ENCODE results near the gene TM6SF1. TPM values are rescaled to one million over a fixed set of nuclear protein-coding genes. Genes with fewer than 3 reads are reported as not detected.

Gene TM6SF1
- 10 to 100 TPM; 18.2 to 22.1 TPM for total RNA-seq

- ATAC-seq: peak; percentile 74
- Mint-ChIP-seq H3K36me3 (ENCODE audit: low read depth) (peaks cover 26% of the 10 kb centered on the region), H3K9me3 (ENCODE audit: insufficient read depth) (no peaks in the 10 kb centered on the region), H3K27ac (peak within 1 kb of the TSS; percentile 94), H3K27me3 (ENCODE audit: low read depth) (peaks cover 13% of the 10 kb centered on the region), H3K4me3 (peak within 1 kb of the TSS; percentile 96), H3K4me1 (ENCODE audit: low read depth) (peaks cover 35% of the 10 kb centered on the region)
- DNase-seq: peak; percentile 55
- ChIA-PET POLR2A (interaction anchor here (0.5 to 1.8 kb wide), 5 partner anchors 40 to 96 kb away, joined by 3 to 8 read pairs (median 3); partner anchors contain the start of gene BTBD1), CTCF (interaction anchor here (1.5 kb wide), 1 partner anchor 10 kb away, joined by 3 read pairs; no protein-coding TSS in a partner anchor)
These were observed at the start of gene TM6SF1 for GRCh38 chr15:83106994-83107840. TM6SF1 (plus strand) TSS chr15:83107645; CDS start chr15:83107681, 36 bp downstream.

GRCh38 chr15:83057696-83058376, 49.6 kb upstream of the TM6SF1 start:
- H3K27me3 Mint-ChIP-seq (ENCODE audit: low read depth): no peaks in the 10 kb centered on the region
- ATAC-seq (no peak), DNase-seq (no peak)
- H3K27ac Mint-ChIP-seq: no peak overlapping the region
- ChIA-PET CTCF (interaction anchor here (0.7 to 1.7 kb wide), 2 partner anchors 10 to 45 kb away, joined by 3 to 4 read pairs; partner anchors contain the start of gene BTBD1), POLR2A (interaction anchor here (0.6 to 2.0 kb wide), 3 partner anchors 9 to 52 kb away, joined by 3 to 8 read pairs (median 3); partner anchors contain the start of gene BTBD1)
- peaks cover 15% of the 10 kb centered on the region for H3K4me1 Mint-ChIP-seq (ENCODE audit: low read depth)
- H3K36me3 Mint-ChIP-seq (ENCODE audit: low read depth): peaks cover 33% of the 10 kb centered on the region
- H3K9me3 Mint-ChIP-seq (ENCODE audit: insufficient read depth): no peaks in the 10 kb centered on the region
- H3K4me3 Mint-ChIP-seq: no peak overlapping the region

- Mint-ChIP-seq H3K27ac (no peak overlapping the region), H3K36me3 (ENCODE audit: low read depth) (peaks cover 25% of the 10 kb centered on the region), H3K9me3 (ENCODE audit: insufficient read depth) (no peaks in the 10 kb centered on the region), H3K4me3 (no peak overlapping the region), H3K4me1 (ENCODE audit: low read depth) (peaks cover 26% of the 10 kb centered on the region), H3K27me3 (ENCODE audit: low read depth) (no peaks in the 10 kb centered on the region)
- DNase-seq (no peak), ATAC-seq (no peak)
- POLR2A ChIA-PET: no interaction called here
- CTCF ChIA-PET: interaction anchor here (1.0 to 2.0 kb wide), 2 partner anchors 50 to 144 kb away, joined by 4 to 5 read pairs; partner anchors contain the start of gene C15orf40
These were observed 45.8 kb upstream of the TM6SF1 start for GRCh38 chr15:83061680-83062079.

GRCh38 chr15:83062768-83063180, 44.7 kb upstream of the TM6SF1 start:
- Mint-ChIP-seq H3K9me3 (ENCODE audit: insufficient read depth) (no peaks in the 10 kb centered on the region), H3K36me3 (ENCODE audit: low read depth) (peaks cover 19% of the 10 kb centered on the region), H3K4me1 (ENCODE audit: low read depth) (peaks cover 25% of the 10 kb centered on the region), H3K27ac (no peak overlapping the region), H3K4me3 (no peak overlapping the region), H3K27me3 (ENCODE audit: low read depth) (no peaks in the 10 kb centered on the region)
- ChIA-PET CTCF (interaction anchor here (0.6 to 2.0 kb wide), 4 partner anchors 52 to 399 kb away, joined by 3 to 5 read pairs (median 4); partner anchors contain the start of gene C15orf40), POLR2A (interaction anchor here (0.8 kb wide), 1 partner anchor 49 kb away, joined by 3 read pairs; no protein-coding TSS in a partner anchor)
- DNase-seq (no peak), ATAC-seq (no peak)

- no peak for DNase-seq
- Mint-ChIP-seq H3K4me1 (ENCODE audit: low read depth) (peaks cover 30% of the 10 kb centered on the region), H3K4me3 (no peak overlapping the region), H3K27me3 (ENCODE audit: low read depth) (no peaks in the 10 kb centered on the region), H3K36me3 (ENCODE audit: low read depth) (peaks cover 19% of the 10 kb centered on the region), H3K27ac (no peak overlapping the region), H3K9me3 (ENCODE audit: insufficient read depth) (no peaks in the 10 kb centered on the region)
- ATAC-seq: no peak
- ChIA-PET CTCF (interaction anchor here (1.0 to 2.0 kb wide), 3 partner anchors 10 to 145 kb away, joined by 3 to 5 read pairs (median 4); partner anchors contain the start of gene C15orf40), POLR2A (interaction anchor here (0.8 kb wide), 1 partner anchor 50 kb away, joined by 3 read pairs; no protein-coding TSS in a partner anchor)
These were observed 43.9 kb upstream of the TM6SF1 start for GRCh38 chr15:83063551-83063950.

- POLR2A ChIA-PET: interaction anchor here (0.7 kb wide), 1 partner anchor 42 kb away, joined by 3 read pairs; no protein-coding TSS in a partner anchor
- peaks cover 5% of the 10 kb centered on the region for H3K9me3 Mint-ChIP-seq (ENCODE audit: insufficient read depth)
- DNase-seq (no peak), ATAC-seq (no peak)
- CTCF ChIA-PET: interaction anchor here (4.5 kb wide), 1 partner anchor 54 kb away, joined by 22 read pairs; the partner anchor contains the start of gene C15orf40
- no peak overlapping the region for H3K4me3 Mint-ChIP-seq
- peaks cover 27% of the 10 kb centered on the region for H3K4me1 Mint-ChIP-seq (ENCODE audit: low read depth)
- H3K27ac Mint-ChIP-seq: peak overlapping the region; percentile 2
- no peaks in the 10 kb centered on the region for H3K27me3 Mint-ChIP-seq (ENCODE audit: low read depth)
- peaks cover 14% of the 10 kb centered on the region for H3K36me3 Mint-ChIP-seq (ENCODE audit: low read depth)
These were observed 42.6 kb upstream of the TM6SF1 start for GRCh38 chr15:83064859-83065258.

- H3K27me3 Mint-ChIP-seq (ENCODE audit: low read depth): no peaks in the 10 kb centered on the region
- peaks cover 5% of the 10 kb centered on the region for H3K9me3 Mint-ChIP-seq (ENCODE audit: insufficient read depth)
- no peak overlapping the region for H3K4me3 Mint-ChIP-seq
- ATAC-seq: no peak
- ChIA-PET CTCF (interaction anchor here (1.0 to 4.5 kb wide), 2 partner anchors 10 to 54 kb away, joined by 3 to 22 read pairs; partner anchors contain the start of gene C15orf40), POLR2A (interaction anchor here (0.7 kb wide), 1 partner anchor 41 kb away, joined by 3 read pairs; no protein-coding TSS in a partner anchor)
- no peak for DNase-seq
- peaks cover 27% of the 10 kb centered on the region for H3K4me1 Mint-ChIP-seq (ENCODE audit: low read depth)
- peaks cover 14% of the 10 kb centered on the region for H3K36me3 Mint-ChIP-seq (ENCODE audit: low read depth)
- peak overlapping the region; percentile 44 for H3K27ac Mint-ChIP-seq
These were observed 42.0 kb upstream of the TM6SF1 start for GRCh38 chr15:83065431-83065830.

- H3K27me3 Mint-ChIP-seq (ENCODE audit: low read depth): no peaks in the 10 kb centered on the region
- DNase-seq: no peak
- POLR2A ChIA-PET: interaction anchor here (0.7 to 2.1 kb wide), 12 partner anchors 9 to 257 kb away, joined by 3 to 17 read pairs (median 4); partner anchors contain the start of genes C15orf40 and TM6SF1
- peak overlapping the region; percentile 84 for H3K27ac Mint-ChIP-seq
- ATAC-seq: no peak
- no peak overlapping the region for H3K4me3 Mint-ChIP-seq
- CTCF ChIA-PET: interaction anchor here (1.0 to 4.5 kb wide), 3 partner anchors 11 to 99 kb away, joined by 3 to 22 read pairs (median 6); partner anchors contain the start of gene C15orf40
- H3K36me3 Mint-ChIP-seq (ENCODE audit: low read depth): peaks cover 14% of the 10 kb centered on the region
- H3K9me3 Mint-ChIP-seq (ENCODE audit: insufficient read depth): peaks cover 5% of the 10 kb centered on the region
- peaks cover 27% of the 10 kb centered on the region for H3K4me1 Mint-ChIP-seq (ENCODE audit: low read depth)
These were observed 41.3 kb upstream of the TM6SF1 start for GRCh38 chr15:83066034-83066733.

GRCh38 chr15:83066734-83067637, 40.5 kb upstream of the TM6SF1 start, which contains the start of gene BTBD1:
BTBD1 (minus strand) TSS chr15:83067252; CDS start chr15:83067151, 101 bp downstream.
- DNase-seq (peak; percentile 87), ATAC-seq (peak; percentile 87)
- H3K4me1 Mint-ChIP-seq (ENCODE audit: low read depth): peaks cover 27% of the 10 kb centered on the region
- peaks cover 14% of the 10 kb centered on the region for H3K36me3 Mint-ChIP-seq (ENCODE audit: low read depth)
- POLR2A ChIA-PET: interaction anchor here (0.6 to 2.1 kb wide), 21 partner anchors 10 to 527 kb away, joined by 3 to 17 read pairs (median 4); partner anchors contain the start of genes C15orf40, RPS17 and TM6SF1
- H3K4me3 Mint-ChIP-seq: no peak within 1 kb of the TSS
- H3K9me3 Mint-ChIP-seq (ENCODE audit: insufficient read depth): peaks cover 5% of the 10 kb centered on the region
- H3K27ac Mint-ChIP-seq: peak within 1 kb of the TSS; percentile 84
- H3K27me3 Mint-ChIP-seq (ENCODE audit: low read depth): no peaks in the 10 kb centered on the region
- CTCF ChIA-PET: interaction anchor here (0.7 to 4.5 kb wide), 4 partner anchors 10 to 99 kb away, joined by 3 to 22 read pairs (median 5); partner anchors contain the start of gene C15orf40

GRCh38 chr15:83067638-83067962, 39.8 kb upstream of the TM6SF1 start:
- no peaks in the 10 kb centered on the region for H3K27me3 Mint-ChIP-seq (ENCODE audit: low read depth)
- ChIA-PET CTCF (interaction anchor here (1.7 to 4.5 kb wide), 3 partner anchors 10 to 98 kb away, joined by 4 to 22 read pairs (median 6); partner anchors contain the start of gene C15orf40), POLR2A (interaction anchor here (0.6 to 2.1 kb wide), 17 partner anchors 11 to 527 kb away, joined by 3 to 17 read pairs (median 4); partner anchors contain the start of genes C15orf40, RPS17 and TM6SF1)
- ATAC-seq (no peak), DNase-seq (no peak)
- no peak overlapping the region for H3K4me3 Mint-ChIP-seq
- H3K9me3 Mint-ChIP-seq (ENCODE audit: insufficient read depth): peaks cover 8% of the 10 kb centered on the region
- peak overlapping the region; percentile 61 for H3K27ac Mint-ChIP-seq
- peaks cover 17% of the 10 kb centered on the region for H3K36me3 Mint-ChIP-seq (ENCODE audit: low read depth)
- peaks cover 27% of the 10 kb centered on the region for H3K4me1 Mint-ChIP-seq (ENCODE audit: low read depth)
